NT2/D1 (cell line): ENCODE results near the gene ATP10A.

Source experiments
- SUZ12 ChIP-seq: IDR thresholded peaks from 2 replicates; pipeline ENCODE4 v1.6.1; 2011; ENCODE audit not compliant: insufficient read length, insufficient read depth; ENCODE audit errors: extremely low read depth
- YY1 ChIP-seq: IDR thresholded peaks from 2 replicates; pipeline ENCODE4 v1.6.1; 2011; ENCODE audit not compliant: insufficient read length, insufficient read depth
- ZNF274 ChIP-seq: IDR thresholded peaks from 2 replicates; pipeline ENCODE4 v1.6.1; 2011; ENCODE audit warnings: mild to moderate bottlenecking, low read depth, low read length

- TF ChIP-seq YY1 (no peak), SUZ12 (no peak), ZNF274 (no peak)
Measured at GRCh38 chr15:25912035-25912434, 48.9 kb upstream of the ATP10A start.
